PC-3 (cell line): ENCODE data around the gene JMJD6.

ENCODE experiments used
- CTCF ChIP-seq: fragments of 300-600 bp; sonication (generic); conservative IDR thresholded peaks from 2 replicates; pipeline ENCODE4 v1.5.1; 2017; ENCODE audit warnings: antibody characterized with exemption, low read depth, mild to moderate bottlenecking, low read length
- EZH2 ChIP-seq: fragments of 300-600 bp; sonication (generic); IDR thresholded peaks from one replicate; pipeline ENCODE4 v1.6.1; 2017; ENCODE audit warnings: antibody characterized with exemption, mild to moderate bottlenecking, low read length; ENCODE audit not compliant: unreplicated experiment
- EZH2phosphoT487 ChIP-seq: fragments of 300-600 bp; sonication (generic); IDR thresholded peaks from 2 replicates; pipeline ENCODE4 v1.6.1; 2018; ENCODE audit warnings: mild to moderate bottlenecking, antibody characterized with exemption, low read length, borderline replicate concordance

GRCh38 chr17:76684756-76685155 is 41.6 kb downstream of the JMJD6 start:
- TF ChIP-seq CTCF (no peak), EZH2phosphoT487 (no peak), EZH2 (no peak)
